Liver (tissue), 9 donors: ENCODE measurements around the gene DEFB112. TPM values are rescaled to one million over a fixed set of nuclear protein-coding genes. Genes with fewer than 3 reads are reported as not detected.

Source experiments
- DNase-seq: peaks from one replicate; pipeline ENCODE4 v3.0.0-alpha.2; 2017; ENCODE audit warnings: low spot score
- H3K27ac ChIP-seq, 2 donors: one replicate each; pipeline ENCODE4 v1.7.0; 2013; ENCODE audit warnings: inconsistent platforms in 2 of 2, low read length in 2 of 2, control low read depth in 1 of 2, low read depth in 1 of 2, mild to moderate bottlenecking in 1 of 2
- H3K27me3 ChIP-seq, 4 donors: one replicate each; pipeline versions ENCODE4 v1.6.1 to v1.7.0; 2013; ENCODE audit warnings: low read length in 3 of 4, inconsistent platforms in 1 of 4, mild to moderate bottlenecking in 1 of 4, moderate library complexity in 1 of 4; ENCODE audit not compliant: control insufficient read depth in 4 of 4, insufficient read depth in 4 of 4
- H3K36me3 ChIP-seq, 4 donors: one replicate each; pipeline versions ENCODE4 v1.6.1 to v1.7.0; 2013; ENCODE audit warnings: low read length in 3 of 4, mild to moderate bottlenecking in 3 of 4, low read depth in 1 of 4, moderate library complexity in 1 of 4; ENCODE audit not compliant: control insufficient read depth in 4 of 4, insufficient read depth in 3 of 4
- H3K4me1 ChIP-seq, 4 donors: one replicate each; pipeline versions ENCODE4 v1.6.1 to v1.7.0; 2013; ENCODE audit warnings: low read length in 3 of 4, mild to moderate bottlenecking in 3 of 4, moderate library complexity in 1 of 4; ENCODE audit not compliant: control insufficient read depth in 4 of 4, insufficient read depth in 4 of 4
- H3K4me3 ChIP-seq, 3 donors: one replicate each; pipeline versions ENCODE4 v1.6.1 to v1.7.0; 2013; ENCODE audit warnings: low read length in 3 of 3, control low read depth in 1 of 3, low read depth in 1 of 3, mild to moderate bottlenecking in 1 of 3
- H3K9ac ChIP-seq, 2 donors: one replicate each; pipeline ENCODE4 v1.7.0; 2013; ENCODE audit warnings: low read length in 2 of 2, mild to moderate bottlenecking in 2 of 2, moderate library complexity in 2 of 2, control low read depth in 1 of 2, low read depth in 1 of 2
- H3K9me3 ChIP-seq, 4 donors: one replicate each; pipeline versions ENCODE4 v1.6.1 to v1.7.0; 2013; ENCODE audit warnings: low read length in 3 of 4; ENCODE audit not compliant: control insufficient read depth in 4 of 4
- EGR1 ChIP-seq, 2 donors: IDR thresholded peaks; 2 replicates each; pipeline ENCODE4 v1.6.1; 2016 to 2018; ENCODE audit warnings: antibody characterized with exemption in 2 of 2, low read depth in 2 of 2
- RAD21 ChIP-seq, 2 donors: IDR thresholded peaks; 2 replicates each; pipeline ENCODE4 v1.6.1; 2016; ENCODE audit warnings: antibody characterized with exemption in 2 of 2, mild to moderate bottlenecking in 2 of 2
- RXRA ChIP-seq, 2 donors: IDR thresholded peaks; 2 replicates each; pipeline ENCODE4 v1.6.1; 2017 to 2018; ENCODE audit warnings: antibody characterized with exemption in 2 of 2, mild to moderate bottlenecking in 1 of 2
- SP1 ChIP-seq: IDR thresholded peaks from 2 replicates; pipeline ENCODE4 v1.6.1; 2018; ENCODE audit warnings: antibody characterized with exemption, mild to moderate bottlenecking
- TAF1 ChIP-seq: conservative IDR thresholded peaks from 2 replicates; pipeline ENCODE4 v1.6.1; 2016; ENCODE audit warnings: antibody characterized with exemption, mild to moderate bottlenecking
- YY1 ChIP-seq: IDR thresholded peaks from 2 replicates; pipeline ENCODE4 v1.6.1; 2016; ENCODE audit warnings: antibody characterized with exemption, mild to moderate bottlenecking
- WGBS: extraction: QIAGEN DNeasy Blood & Tissue Kit; methylation state at CpG from one replicate; pipeline ENCODE4 v1.1.7; 2013; 5-methylcytosine and 5-hydroxymethylcytosine counted together
- polyA plus RNA-seq, 2 donors: library from polyadenylated mRNA; stranded (reverse) in 1 of 2; unstranded in 1 of 2; fragments of 200-250 nt in 1 of 2; fragments of >200 nt in 1 of 2; fragmentation: Nextera tagmentation in 1 of 2; extraction: Ambion mirVana in 1 of 2; gene quantifications; one replicate each; pipeline versions ENCODE4 v1.2.1 to v1.2.3, GENCODE V29; 2013 to 2015
- total RNA-seq, 2 donors: library from RNA; depleted of rRNA; stranded (reverse); fragments of >200 nt; gene quantifications; one replicate each; pipeline ENCODE4 v1.2.3, GENCODE V29; 2014
- TF ChIP-seq, protein P1 (sequence below): IDR thresholded peaks from 2 replicates; pipeline ENCODE4 v1.6.1; 2016; ENCODE audit warnings: antibody characterized with exemption
- TF ChIP-seq, protein P2 (sequence below): IDR thresholded peaks from 2 replicates; pipeline ENCODE4 v1.6.1; 2016; ENCODE audit warnings: antibody characterized with exemption
- TF ChIP-seq, protein P3 (sequence below): IDR thresholded peaks from 2 replicates; pipeline ENCODE4 v1.6.1; 2016; ENCODE audit warnings: antibody characterized with exemption, mild to moderate bottlenecking
- TF ChIP-seq, protein P4 (sequence below): fragments of 150-350 bp; IDR thresholded peaks from 2 replicates; pipeline ENCODE4 v1.5.1; 2017; ENCODE audit warnings: improper control_type of control experiment, low read depth, low read length; ENCODE audit not compliant: missing input control
- donor health status: healthy.
- donor health status: healthy.
- donor health status: healthy.
- donor health status: healthy.
- donor health status: healthy.

Gene DEFB112, protein sequence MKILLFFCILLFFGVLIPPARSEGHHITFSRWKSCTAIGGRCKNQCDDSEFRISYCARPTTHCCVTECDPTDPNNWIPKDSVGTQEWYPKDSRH
- total RNA-seq, result not detected
- polyA plus RNA-seq, result not detected

DNA sequence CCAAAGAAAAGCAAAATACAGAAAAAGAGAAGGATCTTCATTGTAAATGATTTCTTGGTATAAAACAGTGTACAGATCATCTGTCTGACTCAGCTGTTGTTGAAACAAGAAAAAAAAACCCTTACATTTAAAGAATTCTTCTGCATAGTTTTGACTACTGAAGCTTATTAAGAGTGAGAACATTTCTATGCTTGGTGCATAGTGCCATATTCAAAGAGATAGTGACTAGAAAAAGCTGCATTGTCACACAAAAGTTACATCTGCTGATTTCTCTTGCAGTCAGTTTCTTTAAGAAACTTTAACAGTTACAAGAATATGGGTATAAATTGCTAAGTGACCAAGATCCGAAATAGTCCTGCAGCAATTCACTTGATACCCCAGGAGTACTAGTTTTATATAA, at the start of gene DEFB112:
DEFB112 (minus strand) TSS at position 101 of the 400 bp plus-strand sequence; CDS start at position 41, 60 bp downstream.
- 77% methylated on average over 1 of the region's 1 CpG for WGBS

DNA sequence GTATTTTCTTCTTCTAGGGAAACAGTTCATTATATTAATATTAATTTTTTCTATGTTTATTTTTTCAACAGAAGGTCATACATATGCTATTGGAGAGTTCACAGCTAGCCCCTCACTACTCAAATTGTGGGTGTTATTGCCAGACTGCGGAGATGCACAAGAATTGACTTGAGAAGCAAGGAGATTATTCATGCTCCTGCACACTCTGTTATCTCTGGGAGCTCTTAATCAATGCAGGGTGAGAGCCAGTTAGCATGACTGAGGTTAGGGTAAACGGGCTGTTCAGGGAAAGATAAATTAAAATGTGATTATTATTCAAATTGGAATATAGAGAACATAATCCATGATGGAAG, 48.9 kb upstream of the DEFB112 start:
- H3K4me3 ChIP-seq, result no peak overlapping the region
- 72% methylated on average over 2 of the region's 2 CpGs for WGBS
- H3K9ac ChIP-seq, result no peak overlapping the region
- no peaks in the 10 kb centered on the region for H3K9me3 ChIP-seq
- TF ChIP-seq TAF1, result no peak
- no peak for TF ChIP-seq RXRA (IDR thresholded peaks at IDR 0.05)
- TF ChIP-seq, protein P1, sequence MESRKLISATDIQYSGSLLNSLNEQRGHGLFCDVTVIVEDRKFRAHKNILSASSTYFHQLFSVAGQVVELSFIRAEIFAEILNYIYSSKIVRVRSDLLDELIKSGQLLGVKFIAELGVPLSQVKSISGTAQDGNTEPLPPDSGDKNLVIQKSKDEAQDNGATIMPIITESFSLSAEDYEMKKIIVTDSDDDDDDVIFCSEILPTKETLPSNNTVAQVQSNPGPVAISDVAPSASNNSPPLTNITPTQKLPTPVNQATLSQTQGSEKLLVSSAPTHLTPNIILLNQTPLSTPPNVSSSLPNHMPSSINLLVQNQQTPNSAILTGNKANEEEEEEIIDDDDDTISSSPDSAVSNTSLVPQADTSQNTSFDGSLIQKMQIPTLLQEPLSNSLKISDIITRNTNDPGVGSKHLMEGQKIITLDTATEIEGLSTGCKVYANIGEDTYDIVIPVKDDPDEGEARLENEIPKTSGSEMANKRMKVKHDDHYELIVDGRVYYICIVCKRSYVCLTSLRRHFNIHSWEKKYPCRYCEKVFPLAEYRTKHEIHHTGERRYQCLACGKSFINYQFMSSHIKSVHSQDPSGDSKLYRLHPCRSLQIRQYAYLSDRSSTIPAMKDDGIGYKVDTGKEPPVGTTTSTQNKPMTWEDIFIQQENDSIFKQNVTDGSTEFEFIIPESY, result no peak
- TF ChIP-seq YY1, result no peak
- TF ChIP-seq EGR1 (IDR thresholded peaks at IDR 0.05; ENCODE audit: low read depth in 2 of 2), result no peak
- TF ChIP-seq, protein P2, sequence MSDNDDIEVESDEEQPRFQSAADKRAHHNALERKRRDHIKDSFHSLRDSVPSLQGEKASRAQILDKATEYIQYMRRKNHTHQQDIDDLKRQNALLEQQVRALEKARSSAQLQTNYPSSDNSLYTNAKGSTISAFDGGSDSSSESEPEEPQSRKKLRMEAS, result no peak
- peaks cover 0 to 2% (median under 1%) of the 10 kb centered on the region in 4 donors for H3K36me3 ChIP-seq
- H3K27me3 ChIP-seq, result no peaks in the 10 kb centered on the region
- DNase-seq, result no peak
- peaks cover 0 to 16% (median 3%) of the 10 kb centered on the region in 4 donors for H3K4me1 ChIP-seq
- no peak overlapping the region for H3K27ac ChIP-seq

More for the DNA sequence above, at the start of gene DEFB112:
- Histone ChIP-seq H3K27me3 (no peaks in the 10 kb centered on the region), H3K4me3 (no peak within 1 kb of the TSS), H3K36me3 (no peaks in the 10 kb centered on the region), H3K9me3 (no peaks in the 10 kb centered on the region), H3K27ac (no peak within 1 kb of the TSS), H3K9ac (no peak within 1 kb of the TSS), H3K4me1 (peaks cover 0 to 3% (median 0%) of the 10 kb centered on the region in 4 donors)
- no peak for DNase-seq
- TF ChIP-seq EGR1 (IDR thresholded peaks at IDR 0.05; ENCODE audit: low read depth in 2 of 2) (no peak), RAD21 (IDR thresholded peaks at IDR 0.05) (no peak), SP1 (no peak)
- TF ChIP-seq, protein P3, sequence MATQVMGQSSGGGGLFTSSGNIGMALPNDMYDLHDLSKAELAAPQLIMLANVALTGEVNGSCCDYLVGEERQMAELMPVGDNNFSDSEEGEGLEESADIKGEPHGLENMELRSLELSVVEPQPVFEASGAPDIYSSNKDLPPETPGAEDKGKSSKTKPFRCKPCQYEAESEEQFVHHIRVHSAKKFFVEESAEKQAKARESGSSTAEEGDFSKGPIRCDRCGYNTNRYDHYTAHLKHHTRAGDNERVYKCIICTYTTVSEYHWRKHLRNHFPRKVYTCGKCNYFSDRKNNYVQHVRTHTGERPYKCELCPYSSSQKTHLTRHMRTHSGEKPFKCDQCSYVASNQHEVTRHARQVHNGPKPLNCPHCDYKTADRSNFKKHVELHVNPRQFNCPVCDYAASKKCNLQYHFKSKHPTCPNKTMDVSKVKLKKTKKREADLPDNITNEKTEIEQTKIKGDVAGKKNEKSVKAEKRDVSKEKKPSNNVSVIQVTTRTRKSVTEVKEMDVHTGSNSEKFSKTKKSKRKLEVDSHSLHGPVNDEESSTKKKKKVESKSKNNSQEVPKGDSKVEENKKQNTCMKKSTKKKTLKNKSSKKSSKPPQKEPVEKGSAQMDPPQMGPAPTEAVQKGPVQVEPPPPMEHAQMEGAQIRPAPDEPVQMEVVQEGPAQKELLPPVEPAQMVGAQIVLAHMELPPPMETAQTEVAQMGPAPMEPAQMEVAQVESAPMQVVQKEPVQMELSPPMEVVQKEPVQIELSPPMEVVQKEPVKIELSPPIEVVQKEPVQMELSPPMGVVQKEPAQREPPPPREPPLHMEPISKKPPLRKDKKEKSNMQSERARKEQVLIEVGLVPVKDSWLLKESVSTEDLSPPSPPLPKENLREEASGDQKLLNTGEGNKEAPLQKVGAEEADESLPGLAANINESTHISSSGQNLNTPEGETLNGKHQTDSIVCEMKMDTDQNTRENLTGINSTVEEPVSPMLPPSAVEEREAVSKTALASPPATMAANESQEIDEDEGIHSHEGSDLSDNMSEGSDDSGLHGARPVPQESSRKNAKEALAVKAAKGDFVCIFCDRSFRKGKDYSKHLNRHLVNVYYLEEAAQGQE, result no peak
- TF ChIP-seq, protein P4, sequence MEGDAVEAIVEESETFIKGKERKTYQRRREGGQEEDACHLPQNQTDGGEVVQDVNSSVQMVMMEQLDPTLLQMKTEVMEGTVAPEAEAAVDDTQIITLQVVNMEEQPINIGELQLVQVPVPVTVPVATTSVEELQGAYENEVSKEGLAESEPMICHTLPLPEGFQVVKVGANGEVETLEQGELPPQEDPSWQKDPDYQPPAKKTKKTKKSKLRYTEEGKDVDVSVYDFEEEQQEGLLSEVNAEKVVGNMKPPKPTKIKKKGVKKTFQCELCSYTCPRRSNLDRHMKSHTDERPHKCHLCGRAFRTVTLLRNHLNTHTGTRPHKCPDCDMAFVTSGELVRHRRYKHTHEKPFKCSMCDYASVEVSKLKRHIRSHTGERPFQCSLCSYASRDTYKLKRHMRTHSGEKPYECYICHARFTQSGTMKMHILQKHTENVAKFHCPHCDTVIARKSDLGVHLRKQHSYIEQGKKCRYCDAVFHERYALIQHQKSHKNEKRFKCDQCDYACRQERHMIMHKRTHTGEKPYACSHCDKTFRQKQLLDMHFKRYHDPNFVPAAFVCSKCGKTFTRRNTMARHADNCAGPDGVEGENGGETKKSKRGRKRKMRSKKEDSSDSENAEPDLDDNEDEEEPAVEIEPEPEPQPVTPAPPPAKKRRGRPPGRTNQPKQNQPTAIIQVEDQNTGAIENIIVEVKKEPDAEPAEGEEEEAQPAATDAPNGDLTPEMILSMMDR, result no peak
